ENCODE data around the gene C1orf115.
"Not testable (repeated sequence)": the region's sequence is repeated elsewhere in the genome, so short reads cannot be mapped to it uniquely, and the experiment has no call there.

The C1orf115 gene
- total RNA-seq = 0.74 to 20.4 (median 4.7) reads per million in 18 experiments

GRCh38 chr1:220690140-220691052, at the start of gene C1orf115:
Gene C1orf115, plus strand, starts transcription at chr1:220690363. Its CDS starts 40 bp downstream, at chr1:220690403.
- DNase-seq = peak; percentile 62 to 75

- no peak for DNase-seq
Observed at GRCh38 chr1:220642285-220642684, 47.9 kb upstream of the C1orf115 start.

DNA sequence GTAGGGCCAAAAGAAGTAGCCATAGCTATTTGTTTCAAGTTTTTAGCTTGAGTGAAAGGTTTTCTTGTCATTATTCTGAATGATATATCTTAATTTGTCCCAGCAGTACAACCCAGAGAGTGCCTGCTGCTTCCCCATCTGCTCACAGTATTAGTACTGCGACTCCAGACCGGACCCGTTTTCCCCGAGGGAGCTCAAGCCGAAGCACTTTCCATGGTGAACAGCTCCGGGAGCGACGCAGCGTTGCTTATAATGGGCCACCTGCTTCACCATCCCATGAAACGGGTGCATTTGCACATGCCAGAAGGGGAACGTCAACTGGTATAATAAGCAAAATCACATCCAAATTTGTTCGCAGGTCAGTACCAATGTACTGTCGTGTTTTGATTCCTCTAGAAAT, 37.2 kb upstream of the C1orf115 start:
- DNase-seq = no peak

DNA sequence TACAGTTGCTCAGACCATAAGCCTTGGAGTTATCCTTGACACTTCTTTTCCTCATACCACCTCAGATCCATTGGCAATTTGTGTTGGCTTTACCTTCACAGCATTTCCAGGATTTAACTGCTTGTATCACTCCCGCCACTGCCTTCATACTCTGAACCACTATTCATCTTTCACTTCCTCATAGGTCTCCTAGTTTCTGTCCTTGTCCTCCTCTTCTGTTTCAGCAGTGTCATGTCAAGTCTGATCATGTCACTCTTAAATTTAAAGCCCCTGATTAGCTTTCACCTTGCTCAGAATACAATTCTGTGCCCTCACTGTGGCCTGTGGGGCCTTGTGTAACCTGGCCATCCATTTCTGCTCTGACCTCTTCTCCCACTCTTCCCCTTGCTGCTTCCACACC, 34.7 kb upstream of the C1orf115 start:
- no peak for DNase-seq

GRCh38 chr1:220655961-220656740, 34.0 kb upstream of the C1orf115 start:
- DNase-seq = no peak

- no peak for DNase-seq
Observed at GRCh38 chr1:220666349-220666748, 23.8 kb upstream of the C1orf115 start.

DNA sequence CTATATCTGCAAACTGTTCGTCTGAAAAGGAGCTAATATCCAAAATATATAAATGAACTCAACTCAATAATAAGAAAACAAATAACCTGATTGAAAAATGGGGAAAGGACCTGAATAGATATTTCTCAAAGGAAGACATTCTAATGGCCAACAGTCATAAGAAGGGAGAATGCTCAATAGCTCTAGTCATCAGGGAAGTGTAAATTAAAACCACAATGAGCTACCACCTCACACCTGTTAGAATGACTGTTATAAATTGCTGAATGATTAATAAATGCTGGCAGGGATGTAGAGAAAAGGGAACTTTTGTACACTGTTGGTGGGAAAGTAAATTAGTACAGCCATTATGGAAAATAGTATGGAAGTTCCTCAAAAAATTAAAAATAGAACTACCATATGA, 21.2 kb upstream of the C1orf115 start:
- DNase-seq = no peak

DNA sequence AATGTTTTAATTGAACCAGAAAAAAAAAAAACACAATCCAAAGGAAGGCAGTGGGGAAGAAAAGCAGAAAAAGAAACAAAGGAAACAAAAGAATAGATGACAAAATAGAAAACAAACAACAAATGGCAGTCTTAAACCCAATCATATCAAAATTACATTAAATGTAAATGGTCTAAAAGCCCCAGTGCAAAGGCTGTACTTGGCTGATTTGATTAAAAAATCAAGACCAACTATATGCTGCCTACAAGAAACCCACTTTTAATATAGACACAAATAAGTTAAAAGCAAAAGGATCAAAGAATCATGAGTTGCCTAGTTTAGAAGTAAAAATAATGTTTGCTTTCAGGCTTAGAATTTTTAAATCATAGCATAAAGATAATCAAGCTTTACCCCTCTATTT, 19.8 kb upstream of the C1orf115 start:
- DNase-seq = no peak

GRCh38 chr1:220673921-220674320, 16.2 kb upstream of the C1orf115 start:
- DNase-seq = no peak

DNA sequence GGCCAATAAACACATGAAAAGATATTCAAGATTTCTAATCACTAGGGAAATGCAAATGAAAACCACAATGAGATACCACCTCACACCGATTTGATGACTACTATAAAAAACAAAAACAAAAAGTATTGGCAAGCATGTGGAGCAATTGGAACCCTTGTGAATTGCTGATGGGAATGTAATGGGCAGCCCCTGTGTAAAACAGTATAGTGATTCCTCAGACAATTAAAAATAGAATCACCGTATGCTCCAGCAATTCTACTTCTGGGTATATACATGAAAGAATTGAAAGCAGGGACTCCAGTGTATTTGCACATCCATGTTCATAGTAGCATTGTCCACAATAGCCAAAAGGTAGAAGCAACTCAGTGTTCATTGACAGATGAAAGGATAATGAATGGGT, 12.9 kb upstream of the C1orf115 start:
- no peak for DNase-seq

DNA sequence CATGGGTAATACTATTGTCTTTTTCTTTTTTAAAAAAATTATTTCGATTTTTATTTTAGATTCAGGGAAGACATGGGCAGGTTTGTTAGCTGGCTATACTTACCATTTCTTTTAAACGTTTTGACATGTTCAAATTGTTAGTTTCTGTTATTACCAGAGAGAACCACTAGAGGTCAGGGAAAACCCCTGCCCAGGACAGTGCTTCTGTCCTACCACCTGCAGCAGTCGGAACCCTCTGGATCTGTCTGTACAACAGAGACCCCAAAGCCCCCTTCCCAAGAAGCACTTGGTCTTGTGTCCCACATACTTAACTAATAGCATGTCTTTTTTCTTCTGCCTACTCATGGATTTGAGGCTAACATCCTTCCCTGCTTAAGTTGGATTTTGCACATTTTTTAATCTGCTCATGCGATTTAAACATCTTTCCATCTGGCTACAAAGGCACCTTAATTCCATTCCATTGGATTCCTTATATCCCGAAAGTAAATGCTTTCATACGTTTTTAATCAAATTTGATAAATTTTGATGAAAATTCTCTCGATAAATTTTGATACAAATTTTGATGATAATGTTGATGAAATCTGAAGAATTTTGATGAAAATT, 10.0 kb upstream of the C1orf115 start:
- DNase-seq = peak; percentile 34 to 36

- no peak for DNase-seq
Observed at GRCh38 chr1:220681220-220681880, 8.8 kb upstream of the C1orf115 start.

DNA sequence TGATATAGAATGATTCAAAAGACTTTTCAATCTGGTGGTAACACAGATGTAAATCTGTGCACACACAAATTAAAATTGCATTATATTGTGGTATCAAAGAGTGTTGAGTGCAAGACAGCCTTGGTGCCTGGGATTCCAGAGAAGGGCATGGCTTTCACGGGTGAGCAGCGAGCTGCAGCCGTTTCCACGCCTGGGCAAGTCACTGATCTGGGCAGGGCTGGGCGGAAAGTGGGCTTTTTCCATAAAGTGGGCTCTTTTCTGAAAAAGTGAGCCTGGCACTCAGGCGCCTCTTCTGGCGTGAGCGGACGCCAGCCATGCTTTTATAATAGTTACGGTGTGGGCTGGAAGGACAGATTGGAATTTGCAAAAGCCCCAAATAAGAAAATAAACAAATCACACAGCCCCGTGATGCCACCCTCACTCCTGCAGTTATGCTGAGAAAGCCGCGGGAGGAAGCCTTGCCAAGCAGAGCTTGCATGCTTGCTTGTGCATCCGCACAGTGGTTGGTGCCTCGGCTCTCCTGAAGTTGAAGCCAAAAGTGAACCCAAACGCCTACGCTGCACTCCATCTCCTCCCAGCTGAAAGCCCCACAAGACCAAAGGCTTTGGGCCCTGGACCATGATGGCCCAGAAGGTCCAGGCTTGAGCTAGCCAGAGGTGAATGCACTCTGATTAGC, 7.1 kb upstream of the C1orf115 start:
- no peak for DNase-seq

- DNase-seq = not testable (repeated sequence)
Observed at GRCh38 chr1:220683716-220684115, 6.4 kb upstream of the C1orf115 start.

GRCh38 chr1:220684890-220685289, 5.3 kb upstream of the C1orf115 start:
- DNase-seq = no peak

GRCh38 chr1:220685879-220686278, 4.3 kb upstream of the C1orf115 start:
- DNase-seq = peak in 1 of 2 donors; percentile 8

DNA sequence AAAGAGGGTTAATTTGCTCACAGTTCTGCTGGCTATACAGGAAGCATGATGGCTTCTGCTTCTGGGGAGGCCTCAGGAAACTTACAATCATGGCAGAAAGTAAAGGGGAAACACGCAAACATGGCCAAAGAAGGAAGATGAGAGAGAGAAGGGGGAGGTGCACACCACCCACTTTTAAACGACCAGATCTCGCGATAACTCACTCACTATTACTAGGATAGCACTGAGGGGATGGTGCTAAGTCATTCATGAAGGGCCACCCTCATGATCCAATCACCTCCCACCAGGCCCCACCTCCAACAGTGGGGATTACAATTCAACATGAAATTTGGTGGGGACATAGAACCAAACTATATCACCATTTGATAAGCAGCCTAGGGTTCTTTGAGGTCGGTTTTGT, 2.4 kb upstream of the C1orf115 start:
- DNase-seq = no peak

DNA sequence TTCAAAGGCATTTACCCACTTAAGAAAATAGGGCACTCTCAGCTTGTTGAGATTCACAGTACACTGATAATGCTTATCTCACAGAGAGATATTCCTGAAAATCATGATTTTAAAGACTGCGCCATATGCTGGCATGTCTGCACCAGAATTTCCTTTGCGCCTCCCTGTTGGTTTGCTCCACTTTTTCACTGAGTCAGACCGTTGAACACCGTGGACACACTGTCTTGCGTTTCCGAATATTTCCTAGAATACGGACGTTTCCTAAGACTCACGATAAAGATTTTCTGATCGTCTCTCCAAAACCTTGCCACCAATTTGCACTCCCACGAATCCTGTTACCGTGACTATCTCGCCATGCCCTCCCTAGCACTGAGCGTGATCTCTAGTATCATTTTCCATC, 497 bp upstream of the C1orf115 start:
- DNase-seq = no peak

DNA sequence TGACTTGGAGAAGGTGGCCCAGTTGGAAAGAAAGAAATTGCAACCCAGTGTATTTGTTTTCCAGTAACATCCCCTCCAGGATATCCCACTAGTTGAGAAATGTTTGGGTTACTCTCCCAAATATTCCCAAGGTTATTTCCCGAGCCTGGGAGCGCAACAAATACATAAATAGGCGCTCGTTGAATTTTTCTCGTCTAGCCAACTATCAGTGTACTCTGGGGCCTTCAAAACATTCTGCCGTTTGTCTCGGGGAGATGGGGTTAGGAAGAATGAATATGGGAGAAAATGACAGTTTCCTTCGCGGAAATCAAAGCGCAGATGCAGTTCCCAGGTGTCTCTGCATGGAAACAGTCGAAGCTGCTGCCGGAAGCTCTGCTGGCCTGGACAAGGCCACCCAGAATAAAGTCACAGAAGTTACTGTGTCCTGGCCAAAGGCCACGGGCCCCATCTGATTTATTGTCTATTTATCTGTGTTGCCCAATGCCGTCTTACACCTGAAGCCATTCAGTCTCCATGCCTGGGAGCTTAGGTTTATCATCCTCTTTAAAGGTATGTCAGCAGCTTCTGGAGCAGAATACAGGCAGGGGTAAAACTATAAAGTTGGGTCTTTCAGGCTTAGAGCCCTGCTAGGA, 1.0 kb downstream of the C1orf115 start:
- no peak for DNase-seq

DNA sequence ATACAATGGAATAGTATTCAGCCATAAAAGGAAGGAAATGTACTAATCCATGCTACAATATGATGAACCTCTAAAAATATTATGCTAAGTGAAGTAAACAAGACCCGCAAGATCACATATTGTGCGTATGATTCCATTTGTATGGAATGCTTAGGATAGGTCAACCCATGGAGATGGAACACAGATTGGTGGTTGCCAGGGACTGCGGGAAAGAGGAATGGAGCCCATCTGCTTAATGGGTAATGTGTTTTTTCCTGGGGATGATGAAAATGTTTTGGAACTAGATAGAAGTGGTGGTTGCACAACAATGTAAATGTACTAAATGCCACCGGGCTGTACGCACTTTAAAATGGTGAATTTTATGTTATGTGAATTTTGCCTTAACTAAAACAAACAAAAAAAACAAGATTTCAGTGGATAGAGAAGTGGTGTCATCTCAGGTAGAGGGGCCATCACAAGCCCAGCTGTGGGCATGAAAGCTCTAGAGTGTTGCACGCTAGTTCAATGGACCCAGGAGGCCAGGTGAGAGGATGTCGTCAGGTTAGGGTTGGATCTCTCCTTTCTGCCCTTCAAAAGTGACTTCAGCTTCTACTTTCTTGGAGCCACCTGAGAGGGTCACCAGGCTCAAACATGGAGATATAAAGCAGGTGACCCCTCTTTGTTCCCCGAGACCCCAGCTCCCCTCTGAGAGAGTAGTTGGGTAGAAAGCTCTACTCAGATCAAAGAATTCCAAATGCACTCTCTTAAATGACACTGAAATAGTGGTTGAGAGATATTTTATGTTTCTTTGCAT, 2.5 kb downstream of the C1orf115 start:
- DNase-seq = no peak

All from inflammatory macrophage (primary cell).